ENCODE results near the gene RNF208.
A peak's percentile ranks its signal among the peaks of the same experiment; 100 is the strongest.

Gene RNF208

GRCh38 chr9:137171149-137171900, 50.7 kb downstream of the RNF208 start:
- H3K4me3 ChIP-seq (ENCODE audit: low read depth, low read length), result no peak overlapping the region
- peaks cover 0 to 3% of the 10 kb centered on the region in 2 experiments; a peak in 1 of 3 replicates for H3K36me3 ChIP-seq (ENCODE audit: control insufficient read depth in 2 of 2, insufficient read depth in 1 of 2, low read length in 2 of 2)
- no peaks in the 10 kb centered on the region; the same call in 1 of the 2 replicates for H3K4me1 ChIP-seq (ENCODE audit: control insufficient read depth, insufficient read depth, low read length)
- ChIA-PET POLR2A (interaction anchor here (0.7 to 7.4 kb wide), 3 partner anchors 21 to 70 kb away, joined by 3 to 53 read pairs (median 6); partner anchors contain the start of gene TUBB4B), CTCF (interaction anchor here (1.0 to 1.8 kb wide), 4 partner anchors 40 to 65 kb away, joined by 3 to 7 read pairs (median 5); no protein-coding TSS in a partner anchor)
- H3K9me3 ChIP-seq (ENCODE audit: control insufficient read depth, insufficient read depth, low read depth, low read length), result no peaks in the 10 kb centered on the region
- TF ChIP-seq SCRT2 (tag by site-specific recombination; IDR thresholded peaks at IDR 0.05), result peak; percentile 57
- 0 out of 2 replicates have a peak, but pooled peaks have one; percentile 19 for TF ChIP-seq GLIS2 (tag by site-specific recombination; IDR thresholded peaks at IDR 0.05)
- no peak for TF ChIP-seq ZNF140 (tag by site-specific recombination; IDR thresholded peaks at IDR 0.05)
- peak; percentile 47 for TF ChIP-seq GLIS1 (tag by site-specific recombination; IDR thresholded peaks at IDR 0.05)
- no peak for TF ChIP-seq ZSCAN16 (tag by site-specific recombination; IDR thresholded peaks at IDR 0.05)
- TF ChIP-seq HIC1 (tag by site-specific recombination; IDR thresholded peaks at IDR 0.05), result peak; percentile 68; the same call in 1 of the 2 replicates
- no peak overlapping the region for H3K27ac ChIP-seq (ENCODE audit: extremely low read depth, low read depth, low read length)

DNA sequence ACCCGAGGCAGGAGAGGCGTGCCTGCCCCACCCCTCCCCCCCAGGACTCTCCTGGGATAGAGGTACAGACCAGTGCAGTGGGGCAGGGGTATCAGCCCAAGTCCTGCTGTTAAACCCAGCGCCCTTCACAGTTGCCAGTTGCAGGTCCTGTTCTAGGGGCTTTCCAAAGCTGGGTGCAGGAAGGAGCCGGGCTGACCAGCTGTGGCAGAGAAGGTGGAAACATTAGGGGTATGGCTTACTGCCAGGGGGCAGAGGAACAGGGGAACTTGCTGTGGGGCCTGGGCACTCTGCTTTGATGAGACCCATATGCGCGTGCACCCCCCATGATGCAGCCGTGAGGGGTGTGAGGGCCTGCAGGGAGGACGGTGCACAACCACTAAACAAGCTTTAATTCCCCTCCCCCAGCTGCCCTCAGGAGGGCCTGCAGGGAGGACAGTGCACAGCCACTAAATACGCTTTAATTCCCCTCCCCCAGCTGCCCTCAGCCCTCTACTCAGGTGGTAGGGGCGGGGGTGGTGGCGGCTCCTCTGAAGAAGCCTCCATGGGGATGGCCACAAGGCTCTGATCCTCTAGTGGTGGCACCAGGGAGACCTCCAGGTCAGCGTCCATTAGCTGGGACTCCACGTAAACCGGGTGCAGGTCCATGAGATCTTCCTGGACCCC, 51.4 kb downstream of the RNF208 start:
- Histone ChIP-seq H3K27ac (ENCODE audit: extremely low read depth, low read depth, low read length) (no peak overlapping the region), H3K9me3 (ENCODE audit: control insufficient read depth, insufficient read depth, low read depth, low read length) (no peaks in the 10 kb centered on the region), H3K36me3 (ENCODE audit: control insufficient read depth in 2 of 2, insufficient read depth in 1 of 2, low read length in 2 of 2) (peaks cover 0 to 3% of the 10 kb centered on the region in 2 experiments; a peak in 1 of 3 replicates), H3K4me3 (ENCODE audit: low read depth, low read length) (no peak overlapping the region), H3K4me1 (ENCODE audit: control insufficient read depth, insufficient read depth, low read length) (no peaks in the 10 kb centered on the region; the same call in 1 of the 2 replicates)
- TF ChIP-seq, protein P1, sequence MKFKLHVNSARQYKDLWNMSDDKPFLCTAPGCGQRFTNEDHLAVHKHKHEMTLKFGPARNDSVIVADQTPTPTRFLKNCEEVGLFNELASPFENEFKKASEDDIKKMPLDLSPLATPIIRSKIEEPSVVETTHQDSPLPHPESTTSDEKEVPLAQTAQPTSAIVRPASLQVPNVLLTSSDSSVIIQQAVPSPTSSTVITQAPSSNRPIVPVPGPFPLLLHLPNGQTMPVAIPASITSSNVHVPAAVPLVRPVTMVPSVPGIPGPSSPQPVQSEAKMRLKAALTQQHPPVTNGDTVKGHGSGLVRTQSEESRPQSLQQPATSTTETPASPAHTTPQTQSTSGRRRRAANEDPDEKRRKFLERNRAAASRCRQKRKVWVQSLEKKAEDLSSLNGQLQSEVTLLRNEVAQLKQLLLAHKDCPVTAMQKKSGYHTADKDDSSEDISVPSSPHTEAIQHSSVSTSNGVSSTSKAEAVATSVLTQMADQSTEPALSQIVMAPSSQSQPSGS (tag by site-specific recombination; IDR thresholded peaks at IDR 0.05; ENCODE audit: low read depth), result no peak
- TF ChIP-seq GLIS1 (tag by site-specific recombination; IDR thresholded peaks at IDR 0.05) (0 out of 2 replicates have a peak, but pooled peaks have one; percentile 22), KLF8 (tag by site-specific recombination; IDR thresholded peaks at IDR 0.05) (0 out of 2 replicates have a peak, but pooled peaks have one; percentile 9), KLF1 (tag by site-specific recombination; IDR thresholded peaks at IDR 0.05) (0 out of 2 replicates have a peak, but pooled peaks have one; percentile 15), ZIC2 (tag by site-specific recombination; IDR thresholded peaks at IDR 0.05) (peak; percentile 33; the same call in 1 of the 2 replicates), SCRT2 (tag by site-specific recombination; IDR thresholded peaks at IDR 0.05) (peak; percentile 6; the same call in 1 of the 2 replicates), ZNF664 (tag by site-specific recombination; IDR thresholded peaks at IDR 0.05) (no peak)
- CTCF ChIA-PET, result interaction anchor here (0.5 to 1.8 kb wide), 4 partner anchors 41 to 66 kb away, joined by 3 to 7 read pairs (median 5); no protein-coding TSS in a partner anchor
- POLR2A ChIA-PET, result interaction anchor here (0.7 to 7.4 kb wide), 3 partner anchors 20 to 41 kb away, joined by 3 to 53 read pairs (median 6); no protein-coding TSS in a partner anchor

Data from HEK293 (cell line).